ENCODE measurements around the gene CPNE8.

The CPNE8 gene
- 2.0 to 8.4 (median 5.0) reads per million in 9 experiments for total RNA-seq

DNA sequence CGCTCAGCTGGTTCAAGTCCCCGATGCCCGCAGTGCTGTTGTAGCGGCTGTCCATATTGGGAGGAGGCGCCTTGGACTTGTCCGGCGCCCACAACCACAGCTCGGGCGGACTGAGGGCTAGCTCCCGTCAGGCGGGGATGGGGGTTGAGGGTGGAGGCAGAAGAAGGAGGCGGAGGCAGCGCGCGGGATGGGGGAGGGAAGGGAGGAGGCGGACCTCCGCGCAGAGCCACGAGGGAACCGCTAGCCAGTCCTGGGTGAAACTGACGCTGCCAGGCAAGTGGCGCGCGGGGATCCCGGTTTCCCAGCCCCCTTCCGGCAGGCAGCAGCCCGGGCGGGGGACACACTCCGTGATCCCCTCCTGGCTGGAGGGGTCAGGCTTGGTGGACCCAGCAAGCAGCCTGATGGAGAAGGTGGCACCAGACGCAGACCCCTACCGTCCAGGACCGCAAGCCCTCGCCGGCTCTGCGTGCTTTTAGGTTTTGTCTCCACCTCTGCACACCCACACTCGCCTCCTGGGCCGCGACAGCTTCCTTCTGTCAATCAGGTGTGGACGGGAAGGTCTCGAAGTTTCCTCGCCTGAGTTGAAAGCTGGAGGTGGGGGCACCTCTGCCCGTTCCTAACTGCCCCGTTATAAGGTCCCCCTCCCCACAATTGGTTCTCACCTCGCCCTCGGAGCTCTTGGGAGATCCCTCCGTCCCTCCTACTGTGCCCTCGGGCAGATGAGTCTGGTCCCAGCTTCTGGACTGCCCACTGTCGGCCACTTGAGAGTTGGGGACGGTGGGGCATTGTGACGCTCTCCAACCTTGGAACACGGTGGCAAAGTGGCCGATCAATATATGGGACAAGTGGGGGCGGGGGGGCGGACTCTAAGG lies at the start of gene CPNE8:
Gene CPNE8, minus strand, starts transcription at position 112 of the 872 bp plus-strand sequence. Its CDS starts 57 bp downstream, at position 55.
- H3K27ac Mint-ChIP-seq: peak within 1 kb of the TSS; percentile 86 to 92
- H3K4me3 Mint-ChIP-seq: peak within 1 kb of the TSS; percentile 89 to 92
- H3K4me1 Mint-ChIP-seq (ENCODE audit: low read depth in 2 of 2): peaks cover 8 to 29% of the 10 kb centered on the region in 2 donors

GRCh38 chr12:38954238-38954873 lies 49.0 kb upstream of the CPNE8 start:
- H3K27ac Mint-ChIP-seq: no peak overlapping the region
- no peaks in the 10 kb centered on the region for H3K27me3 Mint-ChIP-seq
- no peak for DNase-seq
- ATAC-seq (replicated peaks): no peak
- H3K36me3 Mint-ChIP-seq (ENCODE audit: insufficient read depth): no peaks in the 10 kb centered on the region
- H3K9me3 Mint-ChIP-seq: peaks cover 0 to 3% of the 10 kb centered on the region in 2 donors
- no peak overlapping the region for H3K4me3 Mint-ChIP-seq
- H3K4me1 Mint-ChIP-seq (ENCODE audit: low read depth in 2 of 2): no peaks in the 10 kb centered on the region

More for the DNA sequence above, at the start of gene CPNE8:
- Mint-ChIP-seq H3K9me3 (no peaks in the 10 kb centered on the region), H3K27me3 (peaks cover 0 to 23% of the 10 kb centered on the region in 2 donors), H3K36me3 (ENCODE audit: insufficient read depth) (peaks cover 5% of the 10 kb centered on the region)
- DNase-seq (peak in 2 of 3 experiments; percentile 21 to 37), ATAC-seq (replicated peaks) (peak; percentile 56)

DNA sequence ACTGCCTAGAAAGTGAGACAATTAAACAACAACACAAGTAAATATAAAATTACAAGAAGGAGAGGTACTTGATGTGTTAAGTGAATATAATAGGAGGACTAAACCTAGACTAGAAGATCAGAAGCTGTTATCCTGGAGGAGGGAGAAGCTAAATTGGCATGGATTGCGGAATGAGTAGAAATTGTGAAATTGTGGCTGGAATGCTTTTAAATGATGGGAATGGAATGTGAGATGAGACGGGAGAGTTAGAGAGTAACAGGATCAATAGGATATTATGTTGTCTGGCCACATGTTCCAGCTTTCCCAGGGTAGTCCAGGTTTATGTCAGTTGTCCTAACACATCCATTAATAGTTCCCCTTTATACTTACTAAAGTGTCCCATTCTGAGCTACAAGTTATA lies 44.0 kb upstream of the CPNE8 start:
- Mint-ChIP-seq H3K27ac (no peak overlapping the region), H3K9me3 (peaks cover 0 to 3% of the 10 kb centered on the region in 2 donors), H3K27me3 (no peaks in the 10 kb centered on the region), H3K4me3 (no peak overlapping the region), H3K36me3 (ENCODE audit: insufficient read depth) (no peaks in the 10 kb centered on the region), H3K4me1 (ENCODE audit: low read depth in 2 of 2) (no peaks in the 10 kb centered on the region)
- DNase-seq (no peak), ATAC-seq (replicated peaks) (no peak)

DNA sequence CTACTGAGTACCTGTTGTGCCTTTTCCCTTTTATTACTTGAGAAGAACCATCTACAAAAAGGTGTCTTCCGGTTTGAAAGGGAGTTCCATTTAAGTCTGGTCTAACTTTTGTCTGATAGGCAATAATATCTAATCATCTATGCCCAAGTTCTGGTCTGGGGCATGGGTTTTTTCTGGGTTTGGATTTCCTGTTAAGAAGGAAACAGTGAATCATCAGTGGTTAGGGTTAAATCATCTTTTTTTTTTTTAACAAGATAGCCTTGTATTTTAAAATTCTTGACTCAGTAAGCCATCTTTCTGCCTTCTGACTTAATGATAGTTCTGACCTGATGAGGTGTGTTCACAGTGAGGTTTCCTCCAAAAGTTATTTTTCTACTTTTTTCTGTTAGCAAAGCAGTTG lies 29.3 kb upstream of the CPNE8 start:
- no peak for ATAC-seq (replicated peaks)
- H3K4me1 Mint-ChIP-seq (ENCODE audit: low read depth in 2 of 2): peaks cover 0 to 1% of the 10 kb centered on the region in 2 donors
- H3K36me3 Mint-ChIP-seq (ENCODE audit: insufficient read depth): no peaks in the 10 kb centered on the region

DNA sequence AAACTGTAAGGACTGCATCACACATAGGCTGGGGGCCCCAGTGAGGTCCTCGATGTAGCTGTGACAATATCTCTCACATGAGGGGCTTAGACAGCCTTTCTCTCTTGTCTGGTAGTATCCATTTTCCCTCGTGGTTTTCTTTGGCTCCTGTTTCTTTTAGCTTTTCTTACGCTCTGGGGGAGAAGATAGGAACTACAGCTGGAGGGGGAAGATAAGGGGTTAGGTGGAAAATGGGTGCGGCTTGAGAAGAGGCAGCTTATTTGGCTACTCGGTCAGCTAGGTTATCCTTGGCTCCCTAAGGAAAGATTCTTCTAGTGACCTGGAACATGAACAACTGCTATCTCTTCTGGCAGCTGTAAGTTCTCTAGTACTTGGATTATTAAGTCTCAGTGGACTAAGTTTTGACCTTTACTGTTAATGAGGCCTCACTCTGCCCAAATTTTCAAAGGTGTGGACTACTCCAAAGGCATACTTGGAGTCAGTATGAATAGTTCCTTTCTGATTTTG lies 28.7 kb upstream of the CPNE8 start:
- DNase-seq (no peak), ATAC-seq (replicated peaks) (no peak)
- Mint-ChIP-seq H3K4me3 (no peak overlapping the region), H3K27me3 (peaks cover 0 to 7% of the 10 kb centered on the region in 2 donors), H3K27ac (no peak overlapping the region), H3K4me1 (ENCODE audit: low read depth in 2 of 2) (peaks cover 0 to 1% of the 10 kb centered on the region in 2 donors), H3K36me3 (ENCODE audit: insufficient read depth) (no peaks in the 10 kb centered on the region), H3K9me3 (peaks cover 0 to 9% of the 10 kb centered on the region in 2 donors)

More for the DNA sequence above, 29.3 kb upstream of the CPNE8 start:
- Mint-ChIP-seq H3K27ac (no peak overlapping the region), H3K27me3 (peaks cover 0 to 7% of the 10 kb centered on the region in 2 donors), H3K9me3 (peaks cover 0 to 9% of the 10 kb centered on the region in 2 donors), H3K4me3 (no peak overlapping the region)
- no peak for DNase-seq

DNA sequence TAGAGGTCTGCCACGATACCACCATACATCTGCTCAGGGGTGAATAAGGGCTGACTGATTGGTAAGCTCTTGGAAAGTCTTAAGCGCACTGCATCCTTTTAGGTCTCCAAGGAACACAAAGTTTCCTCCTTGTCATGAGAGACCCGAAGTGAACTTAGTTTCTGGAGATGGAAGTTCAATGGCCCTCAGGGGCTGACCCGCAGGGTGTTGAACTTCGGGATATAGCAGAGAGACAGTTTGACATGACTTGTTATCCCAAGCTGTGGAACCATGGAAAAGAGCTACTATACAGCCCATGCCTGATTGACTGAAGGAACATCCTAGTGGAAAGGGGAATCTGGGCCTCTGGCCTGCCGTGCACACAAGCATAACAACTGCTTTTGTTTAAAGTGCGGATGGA lies 26.9 kb upstream of the CPNE8 start:
- Mint-ChIP-seq H3K27me3 (peaks cover 0 to 7% of the 10 kb centered on the region in 2 donors), H3K9me3 (no peaks in the 10 kb centered on the region), H3K4me1 (ENCODE audit: low read depth in 2 of 2) (peaks cover 0 to 1% of the 10 kb centered on the region in 2 donors), H3K36me3 (ENCODE audit: insufficient read depth) (no peaks in the 10 kb centered on the region), H3K27ac (no peak overlapping the region), H3K4me3 (no peak overlapping the region)
- ATAC-seq (replicated peaks): no peak
- DNase-seq: no peak

DNA sequence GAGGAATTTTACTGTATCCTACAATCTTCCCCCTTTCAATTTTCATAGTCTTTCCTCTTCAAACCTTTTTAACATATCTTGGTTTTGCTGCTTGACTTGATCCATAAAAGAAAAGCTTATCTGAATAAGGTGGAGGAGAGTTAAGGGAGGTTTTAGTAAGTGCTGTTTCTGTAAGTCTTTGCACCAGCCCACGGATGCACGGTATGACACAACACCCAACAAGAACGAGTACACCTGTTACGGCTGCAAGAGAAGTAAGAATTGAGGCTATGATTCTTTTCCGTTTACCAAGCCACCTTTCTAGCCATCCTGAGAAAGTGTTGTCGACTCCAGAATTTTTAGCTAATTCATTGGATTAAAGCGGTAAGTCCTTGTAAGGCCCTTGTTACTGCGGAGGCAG lies 26.1 kb upstream of the CPNE8 start:
- ATAC-seq (replicated peaks): no peak
- no peak overlapping the region for H3K27ac Mint-ChIP-seq

GRCh38 chr12:38930990-38931389 lies 25.6 kb upstream of the CPNE8 start:
- Mint-ChIP-seq H3K4me1 (ENCODE audit: low read depth in 2 of 2) (peaks cover 0 to 1% of the 10 kb centered on the region in 2 donors), H3K27me3 (peaks cover 0 to 7% of the 10 kb centered on the region in 2 donors), H3K27ac (no peak overlapping the region), H3K9me3 (no peaks in the 10 kb centered on the region), H3K4me3 (no peak overlapping the region), H3K36me3 (ENCODE audit: insufficient read depth) (no peaks in the 10 kb centered on the region)
- ATAC-seq (replicated peaks): no peak
- DNase-seq: no peak

More for the DNA sequence above, 26.1 kb upstream of the CPNE8 start:
- no peaks in the 10 kb centered on the region for H3K36me3 Mint-ChIP-seq (ENCODE audit: insufficient read depth)
- H3K4me3 Mint-ChIP-seq: no peak overlapping the region
- H3K27me3 Mint-ChIP-seq: peaks cover 0 to 7% of the 10 kb centered on the region in 2 donors
- no peak for DNase-seq
- no peaks in the 10 kb centered on the region for H3K9me3 Mint-ChIP-seq
- H3K4me1 Mint-ChIP-seq (ENCODE audit: low read depth in 2 of 2): peaks cover 0 to 1% of the 10 kb centered on the region in 2 donors

DNA sequence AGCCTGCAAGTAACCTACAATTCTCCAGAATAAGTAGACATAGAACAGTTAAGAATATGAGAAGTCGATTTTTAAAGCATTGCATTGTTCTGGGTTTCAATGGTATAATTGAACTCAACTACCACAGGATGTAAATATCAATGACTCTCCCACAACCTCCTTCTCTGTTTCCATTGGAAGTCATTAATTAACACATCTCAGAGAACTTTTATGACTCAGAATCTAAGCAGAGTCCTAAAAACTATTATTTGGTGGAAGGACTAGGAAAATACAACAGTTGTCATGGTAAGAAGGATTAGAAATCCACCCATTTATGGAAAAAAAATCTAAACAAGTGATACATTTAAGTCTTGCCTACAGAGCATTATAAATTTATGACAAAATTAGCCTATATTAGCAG lies 21.1 kb upstream of the CPNE8 start:
- Mint-ChIP-seq H3K27me3 (peaks cover 0 to 7% of the 10 kb centered on the region in 2 donors), H3K4me1 (ENCODE audit: low read depth in 2 of 2) (no peaks in the 10 kb centered on the region), H3K4me3 (no peak overlapping the region), H3K9me3 (no peaks in the 10 kb centered on the region), H3K27ac (no peak overlapping the region), H3K36me3 (ENCODE audit: insufficient read depth) (no peaks in the 10 kb centered on the region)
- ATAC-seq (replicated peaks): no peak
- no peak for DNase-seq

- H3K27me3 Mint-ChIP-seq: no peaks in the 10 kb centered on the region
- H3K36me3 Mint-ChIP-seq (ENCODE audit: insufficient read depth): no peaks in the 10 kb centered on the region
- DNase-seq (peak in 1 of 3 experiments; percentile 30), ATAC-seq (replicated peaks) (peak; percentile 56)
- no peaks in the 10 kb centered on the region for H3K4me1 Mint-ChIP-seq (ENCODE audit: low read depth in 2 of 2)
- H3K27ac Mint-ChIP-seq: no peak overlapping the region
- no peaks in the 10 kb centered on the region for H3K9me3 Mint-ChIP-seq
- no peak overlapping the region for H3K4me3 Mint-ChIP-seq
These were observed 15.8 kb upstream of the CPNE8 start for GRCh38 chr12:38921025-38921677.

GRCh38 chr12:38919191-38919590 lies 13.8 kb upstream of the CPNE8 start:
- Mint-ChIP-seq H3K36me3 (ENCODE audit: insufficient read depth) (no peaks in the 10 kb centered on the region), H3K27ac (no peak overlapping the region), H3K4me3 (no peak overlapping the region), H3K9me3 (no peaks in the 10 kb centered on the region), H3K27me3 (no peaks in the 10 kb centered on the region), H3K4me1 (ENCODE audit: low read depth in 2 of 2) (no peaks in the 10 kb centered on the region)
- ATAC-seq (replicated peaks) (no peak), DNase-seq (no peak)

DNA sequence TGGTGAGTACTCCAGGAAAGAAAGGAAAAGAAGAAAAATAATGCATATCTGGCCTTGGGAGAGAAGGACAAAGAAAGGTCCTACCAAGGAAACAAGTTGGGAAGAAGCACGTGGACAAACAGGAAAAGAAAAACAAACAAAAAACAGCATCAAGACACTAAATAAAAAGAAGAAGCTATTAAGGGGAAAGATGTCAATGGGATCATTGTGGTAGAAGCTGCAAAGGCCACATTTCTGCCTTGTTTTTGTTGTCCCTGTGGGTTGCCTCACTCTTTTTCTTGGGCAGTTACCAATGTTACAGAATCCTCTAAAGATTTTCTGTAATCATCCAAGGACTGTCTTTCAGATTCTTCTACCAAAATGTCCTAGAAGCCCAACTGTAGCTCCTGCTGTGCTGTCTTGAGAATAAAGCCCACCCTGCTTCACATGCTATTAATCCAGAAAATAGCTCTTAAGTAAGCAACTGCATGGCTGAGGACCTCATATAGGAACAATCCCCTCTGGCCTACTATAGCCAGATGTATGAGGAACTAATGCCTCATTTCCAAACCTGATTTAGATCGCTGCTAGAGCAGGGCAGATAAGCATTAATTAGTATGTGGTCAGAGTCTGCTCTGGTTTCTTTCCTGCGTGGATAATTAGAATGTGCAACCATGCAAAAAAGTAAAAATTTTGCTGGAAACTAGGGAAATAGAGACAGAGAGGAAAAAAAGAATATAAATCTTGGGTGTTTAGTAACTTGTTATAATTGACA lies 10.2 kb upstream of the CPNE8 start:
- H3K27ac Mint-ChIP-seq: no peak overlapping the region
- no peaks in the 10 kb centered on the region for H3K4me1 Mint-ChIP-seq (ENCODE audit: low read depth in 2 of 2)
- H3K4me3 Mint-ChIP-seq: no peak overlapping the region
- no peaks in the 10 kb centered on the region for H3K9me3 Mint-ChIP-seq
- H3K27me3 Mint-ChIP-seq: peaks cover 0 to 5% of the 10 kb centered on the region in 2 donors
- DNase-seq (no peak), ATAC-seq (replicated peaks) (no peak)
- H3K36me3 Mint-ChIP-seq (ENCODE audit: insufficient read depth): no peaks in the 10 kb centered on the region

DNA sequence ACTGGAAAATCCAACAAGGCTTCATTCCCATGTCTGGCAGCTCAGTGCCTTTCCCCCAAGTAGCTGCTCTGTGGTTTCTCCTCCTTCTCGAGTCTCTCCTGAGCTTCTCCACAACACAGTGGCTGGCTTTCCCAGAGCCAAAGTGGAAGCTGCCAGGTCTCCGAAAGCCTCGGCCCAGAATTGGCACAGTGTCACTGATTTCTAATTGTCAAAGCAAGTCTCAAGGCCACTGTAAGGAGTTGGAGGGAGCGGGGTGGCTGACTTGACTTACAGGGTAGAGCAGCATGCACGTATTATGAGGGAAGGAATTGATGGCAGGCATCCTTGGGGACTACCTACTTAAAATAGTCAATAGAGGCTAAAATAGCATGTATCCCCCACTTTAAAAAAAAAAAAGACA lies 6.7 kb upstream of the CPNE8 start:
- no peak overlapping the region for H3K4me3 Mint-ChIP-seq
- no peaks in the 10 kb centered on the region for H3K36me3 Mint-ChIP-seq (ENCODE audit: insufficient read depth)
- H3K27me3 Mint-ChIP-seq: peaks cover 4 to 5% of the 10 kb centered on the region in 2 donors
- H3K27ac Mint-ChIP-seq: no peak overlapping the region
- H3K4me1 Mint-ChIP-seq (ENCODE audit: low read depth in 2 of 2): peaks cover under 1 to 1% of the 10 kb centered on the region in 2 donors
- no peaks in the 10 kb centered on the region for H3K9me3 Mint-ChIP-seq
- ATAC-seq (replicated peaks): no peak
- DNase-seq: no peak
